Activated CD8-positive, alpha-beta memory T cell treated with anti-CD3 and anti-CD28 coated beads for 1 hour (primary cell): ENCODE measurements around the gene UNC45B.
"Not testable (repeated sequence)": the region's sequence is repeated elsewhere in the genome, so short reads cannot be mapped to it uniquely, and the experiment has no call there.

ENCODE experiments used
- DNase-seq, 2 donors: peaks; one replicate each; pipeline ENCODE4 v3.0.0-alpha.2; 2020; ENCODE audit warnings: low read depth in 1 of 2; ENCODE audit errors: extremely low read depth in 1 of 2

UNC45B gene

DNA sequence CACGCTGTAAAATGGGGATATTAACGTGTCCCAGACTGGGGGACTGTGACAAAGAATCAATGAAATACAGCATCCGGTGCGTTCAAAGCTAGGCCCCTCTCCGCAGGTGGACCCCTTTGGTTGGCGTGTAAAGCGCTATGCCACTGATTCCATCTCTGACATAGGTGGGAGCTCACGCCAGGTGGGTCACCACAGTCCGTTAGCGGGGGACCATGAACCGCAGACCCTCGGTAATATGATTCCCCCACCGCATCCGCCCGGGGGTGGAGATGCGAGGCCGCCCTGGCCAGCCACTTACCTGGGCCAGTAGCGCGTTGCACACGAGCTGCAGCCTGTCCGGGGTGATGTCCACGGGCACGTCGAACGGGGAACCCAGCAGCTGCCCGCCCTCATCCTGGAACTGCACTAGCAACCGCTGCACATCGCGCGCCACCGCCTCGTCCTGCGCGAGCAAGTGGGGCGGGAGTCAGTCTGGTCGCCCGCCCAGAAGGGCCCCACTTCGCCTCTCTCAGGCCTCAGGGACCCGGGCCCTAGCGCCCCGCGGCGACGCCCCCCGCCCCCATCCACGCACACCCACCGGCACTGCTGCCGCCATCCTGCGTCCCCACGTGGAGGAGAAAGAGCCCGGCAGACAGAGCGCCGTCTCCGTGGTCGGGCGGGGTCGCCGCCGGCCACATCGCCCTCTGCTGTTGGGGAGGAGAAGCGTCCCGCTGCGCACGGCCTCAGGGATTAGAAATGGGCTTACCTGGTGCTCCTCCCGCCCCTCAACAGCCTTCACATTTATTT, 5.7 kb upstream of the UNC45B start, which contains the start of gene NLE1:
NLE1 (minus strand) TSS at position 623 of the 786 bp plus-strand sequence; CDS start at position 595, 28 bp downstream.
- DNase-seq = peak; percentile 68 to 82

DNA sequence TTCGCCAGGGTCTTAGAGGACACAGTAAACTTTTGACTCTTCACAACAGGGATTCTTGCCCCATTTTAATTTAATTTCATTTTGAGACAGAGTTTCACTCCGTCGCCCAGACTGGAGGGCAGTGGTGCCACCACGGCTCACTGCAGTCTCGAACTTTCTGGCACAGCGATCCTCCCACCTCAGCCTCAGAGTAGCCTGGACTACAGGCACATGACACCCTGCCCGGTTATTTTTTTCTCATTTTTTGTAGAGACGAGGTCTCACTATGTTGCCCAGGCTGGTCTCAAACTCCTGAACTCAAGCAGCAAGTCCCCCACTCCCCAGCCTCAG, 5.2 kb upstream of the UNC45B start:
- DNase-seq = no peak

- DNase-seq = no peak
Observed at GRCh38 chr17:35144840-35145239, 2.8 kb upstream of the UNC45B start.

DNA sequence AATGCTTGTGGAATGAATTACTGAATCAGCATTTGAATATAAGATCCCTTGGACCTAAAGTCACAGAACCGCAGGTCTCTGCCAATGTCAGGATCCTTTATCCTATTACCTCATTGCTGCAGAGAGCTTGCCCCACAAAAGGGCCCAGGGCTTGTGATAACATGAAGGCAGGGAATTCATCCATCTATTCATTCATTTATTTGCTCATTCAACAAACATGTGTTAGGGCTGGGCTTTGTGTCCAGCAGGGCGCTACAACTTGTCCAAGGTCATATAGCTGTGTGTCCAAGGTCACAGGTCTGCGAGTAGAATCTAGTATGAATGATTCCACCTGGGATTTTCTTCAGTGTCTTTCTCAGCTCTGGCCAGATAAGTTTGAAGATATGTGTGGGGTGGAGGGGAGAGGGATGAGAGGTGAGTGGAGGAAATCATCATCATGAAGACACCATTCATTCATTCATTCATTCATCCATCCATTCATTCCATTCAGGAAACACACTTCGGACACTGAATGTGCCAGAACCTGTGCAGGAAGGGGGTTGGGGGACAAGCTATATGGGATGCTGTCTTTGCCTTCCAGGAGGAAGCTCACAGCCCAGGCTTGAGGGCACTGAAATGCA, 1.3 kb upstream of the UNC45B start:
- no peak for DNase-seq

DNA sequence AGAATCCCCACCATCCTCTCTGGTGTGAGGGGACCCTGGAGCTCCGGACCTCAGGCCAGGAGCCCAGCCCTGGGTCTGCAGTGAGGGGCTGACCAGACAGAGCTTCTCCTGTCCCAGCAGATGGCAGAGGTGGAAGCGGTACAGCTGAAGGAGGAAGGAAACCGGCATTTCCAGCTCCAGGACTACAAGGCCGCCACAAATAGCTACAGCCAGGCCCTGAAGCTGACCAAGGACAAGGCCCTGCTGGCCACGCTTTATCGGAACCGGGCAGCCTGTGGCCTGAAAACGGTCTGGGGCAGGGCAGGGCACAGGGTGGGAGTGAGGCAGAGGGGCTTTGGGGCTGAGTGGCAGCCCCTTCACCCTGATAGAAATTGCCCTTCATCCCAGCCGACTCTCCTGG, 527 bp downstream of the UNC45B start:
- no peak for DNase-seq

DNA sequence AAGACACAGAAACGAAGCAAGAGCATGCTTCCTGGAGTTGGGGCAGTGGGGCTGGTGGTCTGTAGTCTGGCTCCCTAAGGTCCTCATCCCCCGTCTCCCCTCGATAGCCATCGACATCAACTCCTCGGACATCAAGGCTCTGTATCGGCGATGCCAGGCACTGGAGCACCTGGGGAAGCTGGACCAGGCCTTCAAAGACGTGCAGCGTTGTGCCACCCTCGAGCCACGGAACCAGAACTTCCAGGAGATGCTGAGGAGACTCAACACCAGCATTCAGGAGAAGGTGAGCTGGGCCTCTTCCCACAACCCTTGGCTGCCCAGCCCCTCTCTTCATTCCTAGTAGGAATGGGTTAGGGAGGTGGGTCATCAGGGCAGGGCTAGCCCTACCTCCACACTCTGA, 2.3 kb downstream of the UNC45B start:
- no peak for DNase-seq

DNA sequence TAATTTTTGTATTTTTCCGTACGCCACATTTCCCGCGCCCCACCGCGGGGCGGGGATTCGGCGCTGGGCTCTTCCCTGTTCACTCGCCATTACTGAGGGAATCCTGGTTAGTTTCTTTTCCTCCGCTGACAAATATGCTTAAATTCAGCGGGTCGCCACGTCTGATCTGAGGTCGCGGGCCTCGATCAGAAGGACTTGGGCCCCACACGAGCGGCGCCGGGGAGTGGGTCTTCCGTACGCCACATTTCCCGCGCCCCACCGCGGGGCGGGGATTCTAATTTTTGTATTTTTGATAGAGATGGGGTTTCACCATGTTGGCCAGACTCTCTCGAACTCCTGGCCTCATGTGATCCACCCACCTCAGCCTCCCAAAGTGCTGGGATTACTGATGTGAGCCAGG, 3.5 kb downstream of the UNC45B start:
- DNase-seq = not testable (repeated sequence)

DNA sequence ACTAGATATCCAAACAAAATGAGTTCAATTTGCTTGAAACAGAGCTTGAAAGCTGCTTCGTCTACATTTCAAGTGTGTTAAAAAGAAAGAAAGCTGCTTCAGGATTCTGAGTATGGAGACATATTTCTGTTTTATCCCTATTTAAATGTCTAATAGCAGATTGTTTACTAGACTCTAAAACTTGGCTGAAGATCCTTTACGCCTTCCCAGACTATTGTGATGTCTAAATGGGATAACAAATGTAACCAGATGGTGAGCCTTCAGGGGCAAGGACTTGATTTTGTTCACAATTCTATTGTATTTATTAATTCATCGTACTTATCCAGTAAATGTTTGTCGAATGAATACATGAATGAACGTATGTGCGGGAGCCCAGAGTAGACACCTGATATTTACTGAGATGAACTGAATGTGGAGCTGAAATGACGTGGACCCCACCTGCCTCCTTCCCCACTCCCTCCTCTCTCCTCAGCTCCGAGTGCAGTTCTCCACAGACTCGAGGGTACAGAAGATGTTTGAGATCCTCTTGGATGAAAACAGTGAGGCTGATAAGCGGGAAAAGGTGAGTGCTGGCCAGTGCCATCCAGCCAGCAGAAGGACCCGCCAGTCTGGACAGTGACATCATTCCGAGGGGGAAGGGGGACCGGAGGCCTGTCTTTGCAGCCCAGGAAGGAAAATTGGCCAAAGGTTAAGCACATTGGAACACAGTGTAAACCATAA, 5.0 kb downstream of the UNC45B start:
- DNase-seq = no peak

DNA sequence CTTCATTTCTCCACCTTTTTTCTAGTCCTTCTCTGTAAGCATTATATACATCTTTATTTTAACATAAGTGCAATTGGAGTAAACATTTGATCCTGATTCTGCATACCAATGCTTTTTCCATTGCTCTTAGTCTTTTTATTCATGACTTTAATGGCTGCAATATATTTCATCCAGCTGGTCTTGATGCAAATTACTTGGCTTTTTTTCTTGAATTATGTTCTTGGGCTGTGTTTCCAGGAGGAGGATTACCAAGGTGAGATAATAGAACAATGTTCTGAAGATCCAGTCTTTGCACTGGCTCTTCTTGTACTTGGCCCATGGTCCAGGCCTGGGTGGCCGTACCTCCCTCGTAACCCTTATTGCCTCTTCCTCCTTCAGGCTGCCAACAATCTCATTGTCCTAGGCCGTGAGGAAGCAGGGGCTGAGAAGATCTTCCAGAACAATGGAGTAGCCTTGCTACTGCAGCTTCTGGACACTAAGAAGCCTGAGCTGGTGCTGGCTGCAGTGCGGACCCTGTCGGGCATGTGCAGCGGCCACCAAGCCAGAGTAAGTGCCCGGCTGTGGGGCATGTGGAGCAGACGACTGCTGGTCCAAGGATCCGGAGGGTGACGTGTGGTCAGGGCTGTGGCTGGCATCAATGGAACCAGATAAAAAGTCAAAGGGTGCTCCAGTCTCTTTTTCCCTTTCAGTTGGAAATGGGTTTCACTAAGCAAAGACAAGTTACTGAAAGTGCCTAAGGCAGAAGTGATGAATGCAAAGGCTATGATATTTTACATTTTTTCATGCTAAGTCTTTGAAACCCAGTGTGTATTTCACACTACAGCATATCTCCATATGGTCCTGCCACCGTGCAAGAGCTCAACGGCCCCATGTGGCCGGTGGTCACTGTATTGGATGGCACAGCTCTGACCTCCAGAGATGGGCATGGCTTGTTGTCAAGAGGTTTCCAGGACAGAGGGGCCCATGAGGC, 6.9 kb downstream of the UNC45B start:
- DNase-seq = no peak

GRCh38 chr17:35155246-35155645, 7.6 kb downstream of the UNC45B start:
- no peak for DNase-seq

GRCh38 chr17:35159940-35160339, 12.3 kb downstream of the UNC45B start:
- DNase-seq = no peak

DNA sequence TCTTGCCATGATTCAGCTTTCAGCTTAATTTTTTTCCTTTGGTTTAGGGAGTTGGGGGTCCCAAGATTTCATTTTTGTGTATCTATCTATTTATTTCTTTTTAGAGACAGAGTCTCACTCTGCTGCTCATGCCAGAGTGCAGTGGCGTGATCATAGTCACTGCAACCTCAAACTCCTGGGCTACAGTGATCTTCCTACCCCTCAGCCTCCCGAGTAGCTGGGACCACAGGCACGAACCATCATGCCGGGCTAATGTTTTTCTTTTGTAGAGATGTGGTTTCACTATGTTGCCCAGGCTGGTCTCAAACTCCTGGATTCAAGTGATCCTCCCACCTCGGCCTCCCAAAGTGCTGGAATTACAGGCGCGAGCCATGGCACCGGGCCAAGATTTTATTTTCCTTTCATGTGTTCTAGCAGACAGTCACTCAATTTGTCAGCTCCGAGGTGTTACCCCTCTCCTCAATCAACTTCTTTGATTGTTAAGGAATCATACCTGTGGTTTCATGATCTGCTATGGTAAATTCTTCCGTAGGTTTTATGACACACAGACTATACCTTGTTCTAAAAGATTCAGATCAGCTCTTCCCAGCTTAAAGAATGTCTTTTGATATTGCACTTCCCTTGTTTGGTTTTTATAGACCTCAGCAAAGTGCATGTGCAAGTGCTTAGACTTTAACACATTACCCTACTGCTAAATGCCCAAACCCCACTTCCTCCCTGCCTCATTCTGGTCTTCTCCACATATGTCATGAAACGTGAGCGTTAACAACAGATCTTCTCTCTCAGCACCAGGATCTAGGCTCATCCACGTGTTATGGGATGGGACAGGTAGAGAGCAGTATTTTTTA, 13.0 kb downstream of the UNC45B start:
- DNase-seq = peak in 1 of 2 donors; percentile 27

DNA sequence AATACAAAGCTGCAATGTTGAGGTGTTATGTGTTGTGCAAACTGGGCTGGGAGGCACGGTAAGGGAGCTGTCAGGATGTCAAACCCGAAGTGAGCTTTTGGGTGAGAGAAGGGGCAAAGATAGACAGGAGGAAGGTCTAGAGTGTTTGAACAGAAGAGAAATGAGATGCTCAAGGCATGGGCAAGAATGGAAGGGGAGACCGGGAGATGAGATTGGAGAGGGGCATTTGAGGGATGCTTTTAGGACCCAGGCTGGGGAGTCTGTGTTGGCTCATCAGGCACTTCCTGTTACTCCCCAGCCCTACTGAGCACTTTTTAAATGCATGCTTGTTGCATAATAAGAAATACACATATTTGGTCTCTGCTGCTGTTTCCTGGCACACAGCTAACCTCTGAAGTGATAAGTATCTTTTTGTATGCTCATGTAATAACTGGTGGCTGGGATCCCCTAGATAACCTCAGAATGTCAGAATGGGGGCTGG, 13.7 kb downstream of the UNC45B start:
- no peak for DNase-seq

DNA sequence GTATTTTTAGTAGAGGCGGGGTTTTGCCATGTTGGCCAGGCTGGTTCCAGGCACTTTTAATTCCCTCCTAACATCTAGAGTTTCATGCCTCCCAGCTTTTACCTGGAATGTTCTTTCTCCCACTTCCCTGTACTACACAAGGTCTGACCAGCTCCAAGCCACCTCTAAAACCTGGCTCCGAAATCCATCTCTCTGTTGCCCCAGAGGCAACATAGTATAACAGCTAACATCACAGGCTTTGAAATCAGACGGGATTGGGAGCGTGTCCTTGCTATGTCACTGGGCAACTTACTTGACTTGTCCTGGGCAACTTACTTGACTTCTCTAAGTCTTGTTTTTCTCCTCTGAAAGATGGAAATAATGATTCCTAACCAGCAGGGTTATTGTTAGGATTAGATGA, 15.1 kb downstream of the UNC45B start:
- no peak for DNase-seq

- no peak for DNase-seq
Observed at GRCh38 chr17:35163886-35164285, 16.3 kb downstream of the UNC45B start.

- DNase-seq = no peak
Observed at GRCh38 chr17:35164716-35165115, 17.1 kb downstream of the UNC45B start.

- no peak for DNase-seq
Observed at GRCh38 chr17:35166526-35166925, 18.9 kb downstream of the UNC45B start.

- DNase-seq = no peak
Observed at GRCh38 chr17:35167046-35167445, 19.4 kb downstream of the UNC45B start.

DNA sequence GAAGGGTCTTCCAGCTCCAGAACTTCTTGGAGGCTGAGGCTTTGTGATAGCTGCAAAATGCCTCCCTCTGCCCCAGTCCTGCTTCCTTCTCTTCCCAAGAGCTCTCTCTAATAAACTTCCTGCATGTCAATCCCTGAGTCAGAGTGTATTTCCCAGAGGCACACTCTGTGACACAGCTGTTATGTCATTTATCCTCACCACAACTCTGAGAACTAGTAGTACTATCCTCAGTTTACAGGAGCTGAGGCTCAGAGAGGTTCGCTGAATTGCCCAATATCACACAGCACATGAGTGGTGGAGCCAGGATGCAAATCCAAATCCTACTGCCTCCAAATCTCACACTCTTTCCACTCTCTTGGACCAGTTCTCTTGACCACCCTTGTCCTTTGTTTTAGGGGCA, 20.0 kb downstream of the UNC45B start:
- no peak for DNase-seq
